ENCODE results near the gene TEDC1.

DNA sequence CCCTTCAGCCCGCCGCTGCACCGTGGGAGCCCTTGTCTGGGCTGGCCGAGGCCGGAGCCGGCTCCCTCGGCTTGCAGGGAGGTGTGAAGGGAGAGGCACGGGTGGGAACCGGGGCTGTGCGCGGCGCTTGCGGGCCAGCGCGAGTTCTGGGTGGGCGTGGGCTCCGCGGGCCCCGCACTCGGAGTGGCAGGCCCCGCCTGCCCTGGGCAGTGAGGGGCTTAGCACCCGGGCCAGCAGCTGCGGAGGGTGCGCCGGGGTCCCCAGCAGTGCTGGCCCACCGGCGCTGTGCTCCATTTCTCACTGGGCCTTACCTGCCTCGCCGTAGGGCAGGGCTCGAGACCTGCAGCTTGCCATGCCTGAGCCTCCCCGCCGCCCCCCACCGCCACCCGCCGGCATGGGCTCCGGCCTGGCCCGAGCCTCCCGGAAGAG, 56.7 kb downstream of the TEDC1 start:
- TF ChIP-seq CTCF (tag by site-specific recombination; IDR thresholded peaks at IDR 0.05) (no peak), ZBTB11 (tag by site-specific recombination; conservative IDR thresholded peaks at IDR 0.05; ENCODE audit: low read depth) (no peak)
- TF ChIP-seq, protein P1, sequence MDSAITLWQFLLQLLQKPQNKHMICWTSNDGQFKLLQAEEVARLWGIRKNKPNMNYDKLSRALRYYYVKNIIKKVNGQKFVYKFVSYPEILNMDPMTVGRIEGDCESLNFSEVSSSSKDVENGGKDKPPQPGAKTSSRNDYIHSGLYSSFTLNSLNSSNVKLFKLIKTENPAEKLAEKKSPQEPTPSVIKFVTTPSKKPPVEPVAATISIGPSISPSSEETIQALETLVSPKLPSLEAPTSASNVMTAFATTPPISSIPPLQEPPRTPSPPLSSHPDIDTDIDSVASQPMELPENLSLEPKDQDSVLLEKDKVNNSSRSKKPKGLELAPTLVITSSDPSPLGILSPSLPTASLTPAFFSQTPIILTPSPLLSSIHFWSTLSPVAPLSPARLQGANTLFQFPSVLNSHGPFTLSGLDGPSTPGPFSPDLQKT (IDR thresholded peaks at IDR 0.05; ENCODE audit: borderline replicate concordance, low read depth, low read length): no peak
